ENCODE measurements around the gene EP400.

DNA sequence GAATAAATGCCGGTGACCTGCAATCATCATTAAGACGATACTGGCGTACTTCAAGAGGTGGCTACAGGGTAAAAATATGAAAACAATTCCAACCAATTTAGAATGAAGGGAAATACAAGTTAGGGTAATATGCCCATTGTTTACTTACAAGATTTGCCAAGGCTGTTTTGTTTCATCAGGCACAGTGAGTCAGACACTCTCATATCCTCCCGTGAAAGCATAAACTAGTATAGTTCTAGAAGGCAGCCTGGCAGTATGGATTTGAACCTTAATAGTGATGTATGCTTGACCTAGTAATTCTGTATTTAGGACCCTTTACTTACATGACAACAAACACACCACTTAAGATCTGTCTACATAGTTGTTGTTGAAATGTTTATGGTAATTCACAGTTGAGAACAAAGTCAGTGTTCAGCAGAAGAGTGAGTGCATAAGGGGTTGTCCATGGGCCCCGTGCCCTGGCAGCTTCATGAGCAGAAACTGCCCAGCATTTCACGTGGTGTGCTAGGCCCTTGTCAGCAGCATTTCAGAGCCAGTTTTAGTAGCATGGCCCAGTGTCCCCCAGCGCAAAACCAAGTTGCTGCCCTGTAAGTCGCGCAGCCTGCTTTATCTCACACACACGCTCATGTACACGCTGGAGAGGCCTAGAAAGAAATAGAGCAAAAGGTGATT, 80.8 kb downstream of the EP400 start:
- no peak for TF ChIP-seq ELF4 (IDR thresholded peaks at IDR 0.05)
- no peak for TF ChIP-seq FOXM1 (IDR thresholded peaks at IDR 0.05; ENCODE audit: borderline replicate concordance)
- TF ChIP-seq, protein P1, sequence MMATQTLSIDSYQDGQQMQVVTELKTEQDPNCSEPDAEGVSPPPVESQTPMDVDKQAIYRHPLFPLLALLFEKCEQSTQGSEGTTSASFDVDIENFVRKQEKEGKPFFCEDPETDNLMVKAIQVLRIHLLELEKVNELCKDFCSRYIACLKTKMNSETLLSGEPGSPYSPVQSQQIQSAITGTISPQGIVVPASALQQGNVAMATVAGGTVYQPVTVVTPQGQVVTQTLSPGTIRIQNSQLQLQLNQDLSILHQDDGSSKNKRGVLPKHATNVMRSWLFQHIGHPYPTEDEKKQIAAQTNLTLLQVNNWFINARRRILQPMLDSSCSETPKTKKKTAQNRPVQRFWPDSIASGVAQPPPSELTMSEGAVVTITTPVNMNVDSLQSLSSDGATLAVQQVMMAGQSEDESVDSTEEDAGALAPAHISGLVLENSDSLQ (IDR thresholded peaks at IDR 0.05), result no peak
- TF ChIP-seq SP1 (IDR thresholded peaks at IDR 0.05), result no peak
- TF ChIP-seq CTBP1 (IDR thresholded peaks at IDR 0.05; ENCODE audit: borderline replicate concordance), result no peak
- TF ChIP-seq BHLHE40 (IDR thresholded peaks at IDR 0.05; ENCODE audit: borderline replicate concordance), result no peak
- no peak for TF ChIP-seq HDGF (IDR thresholded peaks at IDR 0.05; ENCODE audit: borderline replicate concordance)
- no peak for TF ChIP-seq FOXA1 (IDR thresholded peaks at IDR 0.05)
- TF ChIP-seq FOXK2 (IDR thresholded peaks at IDR 0.05), result no peak
- no peak for TF ChIP-seq SUZ12 (IDR thresholded peaks at IDR 0.05)
- TF ChIP-seq TARDBP (IDR thresholded peaks at IDR 0.05), result no peak
- TF ChIP-seq LEF1 (IDR thresholded peaks at IDR 0.05; ENCODE audit: borderline replicate concordance), result no peak
- no peak for TF ChIP-seq NFRKB (IDR thresholded peaks at IDR 0.05)
- no peak for TF ChIP-seq ZNF384 (IDR thresholded peaks at IDR 0.05)
